Cardiac ventricle fibroblast (primary cell): Measurements from ENCODE around the gene MAML1. TPM values are rescaled to one million over a fixed set of nuclear protein-coding genes. Genes with fewer than 3 reads are reported as not detected.

Experiments
- total RNA-seq: library from RNA; depleted of rRNA; stranded (reverse); fragments of >200 nt; gene quantifications from 2 replicates; pipeline ENCODE4 v1.2.3, GENCODE V29; 2015

Gene MAML1, protein sequence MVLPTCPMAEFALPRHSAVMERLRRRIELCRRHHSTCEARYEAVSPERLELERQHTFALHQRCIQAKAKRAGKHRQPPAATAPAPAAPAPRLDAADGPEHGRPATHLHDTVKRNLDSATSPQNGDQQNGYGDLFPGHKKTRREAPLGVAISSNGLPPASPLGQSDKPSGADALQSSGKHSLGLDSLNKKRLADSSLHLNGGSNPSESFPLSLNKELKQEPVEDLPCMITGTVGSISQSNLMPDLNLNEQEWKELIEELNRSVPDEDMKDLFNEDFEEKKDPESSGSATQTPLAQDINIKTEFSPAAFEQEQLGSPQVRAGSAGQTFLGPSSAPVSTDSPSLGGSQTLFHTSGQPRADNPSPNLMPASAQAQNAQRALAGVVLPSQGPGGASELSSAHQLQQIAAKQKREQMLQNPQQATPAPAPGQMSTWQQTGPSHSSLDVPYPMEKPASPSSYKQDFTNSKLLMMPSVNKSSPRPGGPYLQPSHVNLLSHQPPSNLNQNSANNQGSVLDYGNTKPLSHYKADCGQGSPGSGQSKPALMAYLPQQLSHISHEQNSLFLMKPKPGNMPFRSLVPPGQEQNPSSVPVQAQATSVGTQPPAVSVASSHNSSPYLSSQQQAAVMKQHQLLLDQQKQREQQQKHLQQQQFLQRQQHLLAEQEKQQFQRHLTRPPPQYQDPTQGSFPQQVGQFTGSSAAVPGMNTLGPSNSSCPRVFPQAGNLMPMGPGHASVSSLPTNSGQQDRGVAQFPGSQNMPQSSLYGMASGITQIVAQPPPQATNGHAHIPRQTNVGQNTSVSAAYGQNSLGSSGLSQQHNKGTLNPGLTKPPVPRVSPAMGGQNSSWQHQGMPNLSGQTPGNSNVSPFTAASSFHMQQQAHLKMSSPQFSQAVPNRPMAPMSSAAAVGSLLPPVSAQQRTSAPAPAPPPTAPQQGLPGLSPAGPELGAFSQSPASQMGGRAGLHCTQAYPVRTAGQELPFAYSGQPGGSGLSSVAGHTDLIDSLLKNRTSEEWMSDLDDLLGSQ
- 17.1 and 23.9 TPM in 2 replicates for total RNA-seq

DNA sequence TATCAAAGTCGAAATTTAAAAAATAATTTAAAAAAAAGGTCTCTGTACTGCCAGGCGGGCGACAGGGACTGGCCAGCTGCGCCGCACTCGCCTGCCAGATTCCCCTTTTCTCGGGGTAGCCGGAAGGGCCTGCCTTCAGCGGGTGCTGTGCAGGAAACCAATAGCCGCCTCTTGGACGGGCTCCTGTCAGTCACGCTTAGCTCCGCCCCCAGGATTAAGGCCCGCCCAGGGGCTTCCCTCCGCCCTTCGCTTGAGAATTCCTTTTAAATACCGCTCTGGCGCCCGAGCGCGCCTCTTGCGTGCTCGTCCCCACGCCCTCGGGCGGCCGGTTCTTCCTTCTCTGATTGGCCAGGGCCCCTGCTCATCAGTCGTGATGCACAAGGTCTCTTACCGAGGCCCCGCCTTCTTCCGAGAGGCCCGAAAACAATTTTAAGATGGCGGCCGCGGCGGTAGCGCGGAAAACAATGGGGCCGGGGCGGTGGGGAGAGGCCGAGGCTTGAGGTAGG is at the start of gene MAML1:
TSS of gene MAML1 (plus strand) at position 411 of the 506 bp plus-strand sequence. CDS start 291 bp downstream, outside the sequence.

DNA sequence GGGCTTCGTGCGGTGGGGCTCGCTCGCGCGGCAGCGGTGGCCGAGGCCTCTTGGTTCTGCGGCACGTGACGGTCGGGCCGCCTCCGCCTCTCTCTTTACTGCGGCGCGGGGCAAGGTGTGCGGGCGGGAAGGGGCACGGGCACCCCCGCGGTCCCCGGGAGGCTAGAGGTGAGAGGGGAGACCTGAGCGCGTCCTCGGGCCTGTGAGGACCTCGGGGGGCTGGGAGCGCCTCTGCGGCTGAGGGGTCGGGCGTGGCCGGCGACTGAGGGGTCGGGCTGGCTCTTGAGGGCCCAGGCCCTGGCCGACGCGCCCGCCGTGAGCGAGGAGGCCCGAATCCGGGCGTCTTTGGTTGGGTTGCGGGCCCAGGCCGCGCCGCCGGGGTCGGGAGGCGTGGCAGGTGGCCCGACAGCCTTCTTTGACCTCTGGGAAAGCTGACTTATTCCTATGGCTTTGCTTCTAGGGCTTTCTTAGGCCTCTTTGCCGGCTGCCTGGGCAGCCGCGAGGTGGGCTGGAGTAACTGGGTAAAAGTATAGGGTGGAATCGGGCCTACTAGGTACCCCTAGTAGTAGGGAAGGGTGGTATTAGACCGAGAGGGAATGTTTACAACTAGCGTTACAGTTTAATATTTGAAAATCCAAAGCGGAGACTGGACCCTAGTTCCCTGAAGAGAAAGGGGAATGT is 33.5 kb upstream of the MAML1 start, which contains the start of gene CANX:
TSS of gene CANX (plus strand) at position 33 of the 681 bp plus-strand sequence. CDS start 6,715 bp downstream, outside the sequence.

DNA sequence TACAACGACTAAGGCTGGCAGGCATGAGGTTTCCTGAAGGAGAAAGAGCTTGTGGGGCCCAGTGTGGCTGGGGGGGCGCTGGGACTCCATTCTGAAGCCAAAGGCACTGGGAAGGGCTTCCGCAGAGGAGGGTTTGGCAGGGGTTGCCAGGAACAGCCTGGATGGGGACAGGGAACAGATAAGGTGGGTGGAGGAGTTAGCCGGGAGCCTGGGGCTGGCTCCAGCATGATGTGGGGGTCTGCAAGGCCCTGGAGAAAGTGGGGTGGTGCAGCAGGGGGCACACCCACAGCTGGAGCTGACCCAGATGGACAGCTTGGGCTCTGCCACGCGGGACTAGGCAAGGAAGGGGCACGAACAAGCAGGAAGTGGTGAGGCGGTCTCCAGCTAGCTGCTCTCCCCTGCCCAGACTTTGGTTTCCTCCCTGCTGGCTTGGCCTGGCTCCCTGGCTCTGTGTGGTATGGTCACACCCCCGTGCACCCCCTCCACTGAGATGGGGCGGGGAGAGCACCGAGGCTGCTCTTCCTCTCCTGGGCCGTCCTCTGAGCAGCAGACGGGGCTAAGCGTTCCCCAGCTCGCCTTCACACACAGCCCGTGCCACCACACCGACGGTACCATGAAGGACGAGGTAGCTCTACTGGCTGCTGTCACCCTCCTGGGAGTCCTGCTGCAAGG is 61.0 kb downstream of the MAML1 start, which contains the start of gene LTC4S:
TSS of gene LTC4S (plus strand) at position 519 of the 672 bp plus-strand sequence. CDS start at position 614, 95 bp downstream.

DNA sequence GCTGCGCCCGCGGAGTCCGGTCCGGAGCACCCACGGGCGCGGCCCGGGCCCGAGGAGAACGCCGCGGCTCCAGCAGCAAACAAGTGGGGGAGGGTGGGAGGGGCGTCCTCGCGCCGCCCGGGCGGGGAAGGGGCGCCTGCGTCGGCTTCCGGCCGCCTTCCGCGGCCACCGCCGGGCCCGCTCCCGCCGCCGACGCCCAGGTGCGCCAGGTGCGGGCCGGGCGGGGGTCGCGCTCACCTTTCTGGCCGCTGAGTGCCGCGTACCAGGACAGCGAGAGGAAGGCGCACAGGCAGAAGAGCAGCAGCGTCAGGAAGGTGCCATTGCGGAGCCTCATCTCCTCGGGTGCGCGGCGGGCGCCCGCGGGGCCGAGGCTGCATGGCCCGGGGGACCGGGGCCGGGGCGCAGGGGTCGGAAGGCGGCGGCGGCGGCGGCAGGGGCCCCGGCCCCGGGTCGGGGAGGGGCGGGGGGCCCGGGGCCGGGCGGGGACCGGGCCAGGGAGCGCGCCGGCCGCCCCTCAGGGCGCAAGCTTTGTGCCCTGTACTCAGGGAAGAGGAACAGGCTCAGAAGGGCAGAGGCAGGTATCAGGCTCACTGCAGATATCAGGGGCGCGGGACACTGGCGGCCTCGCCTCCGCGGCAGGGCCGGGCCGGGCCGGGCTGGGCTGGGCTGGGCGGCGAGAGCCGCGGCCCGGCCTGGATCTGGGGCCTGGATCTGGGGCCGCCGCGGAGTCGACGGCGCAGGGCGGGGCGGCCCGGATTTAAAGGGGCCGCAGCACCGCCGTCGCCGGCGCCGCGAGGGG is 73.8 kb downstream of the MAML1 start, which contains the start of gene MGAT4B:
TSS of gene MGAT4B (minus strand) at position 617 of the 799 bp plus-strand sequence. CDS start at position 334, 283 bp downstream.

DNA sequence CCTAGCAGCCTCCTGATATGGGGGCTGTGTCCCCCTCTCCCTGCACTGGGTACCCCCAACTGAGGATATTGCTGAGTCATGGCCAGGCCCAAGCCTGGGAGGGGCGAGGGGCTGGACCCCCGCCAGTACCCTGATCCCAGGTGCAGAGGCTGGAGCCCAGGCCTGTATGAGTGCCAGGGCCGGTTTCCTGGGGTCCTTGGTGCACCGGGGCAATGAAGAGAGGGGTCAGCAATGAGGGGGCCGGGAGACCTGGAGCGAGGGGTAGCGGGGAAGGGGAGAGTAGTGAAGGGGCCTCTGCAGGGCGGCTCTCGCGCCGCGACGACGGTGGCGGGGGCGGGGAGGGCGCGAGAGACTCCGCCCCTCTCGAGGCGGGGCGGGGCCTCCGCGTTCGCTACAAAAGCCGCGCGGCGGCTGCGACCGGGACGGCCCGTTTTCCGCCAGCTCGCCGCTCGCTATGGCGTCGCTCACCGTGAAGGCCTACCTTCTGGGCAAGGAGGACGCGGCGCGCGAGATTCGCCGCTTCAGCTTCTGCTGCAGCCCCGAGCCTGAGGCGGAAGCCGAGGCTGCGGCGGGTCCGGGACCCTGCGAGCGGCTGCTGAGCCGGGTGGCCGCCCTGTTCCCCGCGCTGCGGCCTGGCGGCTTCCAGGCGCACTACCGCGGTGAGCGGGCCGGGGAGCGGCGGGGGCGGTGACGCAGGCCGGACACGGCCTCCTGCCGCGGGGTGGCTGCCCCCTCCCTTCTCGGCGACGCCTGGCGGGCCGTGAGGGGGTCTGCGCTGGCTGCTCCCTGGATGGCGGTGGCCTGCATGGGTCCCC is 88.1 kb downstream of the MAML1 start, which contains the start of gene SQSTM1:
TSS of gene SQSTM1 (plus strand) at position 423 of the 815 bp plus-strand sequence. CDS start at position 455, 32 bp downstream.

Other genes starting within 250 kb of the MAML1 start
- gene RUFY1, start 182.3 kb upstream of the MAML1 start, total RNA-seq: 35.3 and 39.3 TPM in 2 replicates
- gene HNRNPH1, start 109.2 kb upstream of the MAML1 start, total RNA-seq: 138 and 149 TPM in 2 replicates
- not detected in 2 replicates for gene CBY3, start 51.8 kb upstream of the MAML1 start, total RNA-seq
- 380 and 446 TPM in 2 replicates for gene CANX, start 33.9 kb upstream of the MAML1 start, total RNA-seq
- gene LTC4S, start 61.2 kb downstream of the MAML1 start, total RNA-seq: 20.0 and 24.7 TPM in 2 replicates
- 120 and 157 TPM in 2 replicates for gene MGAT4B, start 74.0 kb downstream of the MAML1 start, total RNA-seq
- gene SQSTM1, start 88.1 kb downstream of the MAML1 start, total RNA-seq: 580 and 658 TPM in 2 replicates
- 11.9 and 14.2 TPM in 2 replicates for gene MRNIP, start 126.0 kb downstream of the MAML1 start, total RNA-seq
- 83.4 and 96.1 TPM in 2 replicates for gene TBC1D9B, start 175.1 kb downstream of the MAML1 start, total RNA-seq